HUES6 (cell line): ENCODE measurements around the gene CELF5.

Source experiments
- H3K27ac ChIP-seq: 2 replicates; pipeline ENCODE4 v1.7.0; 2013; ENCODE audit warnings: low read depth, mild to moderate bottlenecking, low read length, inconsistent platforms
- H3K27me3 ChIP-seq: 2 replicates; pipeline ENCODE4 v1.6.1; 2013; ENCODE audit warnings: low read length; ENCODE audit not compliant: control insufficient read depth, insufficient read depth
- H3K36me3 ChIP-seq: 2 replicates; pipeline ENCODE4 v1.6.1; 2013; ENCODE audit warnings: low read length; ENCODE audit not compliant: control insufficient read depth, insufficient read depth
- H3K4me1 ChIP-seq: 2 replicates; pipeline ENCODE4 v1.6.1; 2013; ENCODE audit warnings: low read length; ENCODE audit not compliant: control insufficient read depth, insufficient read depth
- H3K4me3 ChIP-seq: 2 replicates; pipeline ENCODE4 v1.5.1; 2013; ENCODE audit warnings: low read depth, low read length
- H3K9ac ChIP-seq: one replicate; pipeline ENCODE4 v1.6.1; 2013; ENCODE audit warnings: mild to moderate bottlenecking, low read length
- H3K9me3 ChIP-seq: 2 replicates; pipeline ENCODE4 v1.6.1; 2013; ENCODE audit warnings: low read depth, low read length; ENCODE audit not compliant: control insufficient read depth, insufficient read depth

Gene CELF5

DNA sequence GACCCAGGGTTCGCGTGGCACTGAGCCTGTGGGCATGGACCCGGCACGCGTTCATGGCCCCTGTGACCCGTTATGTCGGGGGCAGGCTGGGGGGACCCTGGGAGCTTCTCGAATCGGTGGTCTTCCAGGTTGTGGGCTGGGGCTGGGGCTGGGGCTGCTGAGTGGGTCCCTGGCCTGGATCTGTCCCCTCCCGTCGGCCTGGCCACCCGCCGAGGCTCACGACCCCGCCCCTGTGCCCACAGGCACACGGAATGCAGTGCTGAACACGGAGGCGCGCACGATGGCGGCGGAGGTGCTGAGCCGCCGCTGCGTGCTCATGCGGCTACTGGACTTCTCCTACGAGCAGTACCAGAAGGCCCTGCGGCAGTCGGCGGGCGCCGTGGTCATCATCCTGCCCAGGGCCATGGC, 32.2 kb upstream of the CELF5 start:
- Histone ChIP-seq H3K4me3 (no peak overlapping the region), H3K9me3 (no peaks in the 10 kb centered on the region), H3K27ac (no peak overlapping the region), H3K36me3 (peaks cover 31% of the 10 kb centered on the region), H3K9ac (no peak overlapping the region), H3K27me3 (no peaks in the 10 kb centered on the region), H3K4me1 (peaks cover 7% of the 10 kb centered on the region)

DNA sequence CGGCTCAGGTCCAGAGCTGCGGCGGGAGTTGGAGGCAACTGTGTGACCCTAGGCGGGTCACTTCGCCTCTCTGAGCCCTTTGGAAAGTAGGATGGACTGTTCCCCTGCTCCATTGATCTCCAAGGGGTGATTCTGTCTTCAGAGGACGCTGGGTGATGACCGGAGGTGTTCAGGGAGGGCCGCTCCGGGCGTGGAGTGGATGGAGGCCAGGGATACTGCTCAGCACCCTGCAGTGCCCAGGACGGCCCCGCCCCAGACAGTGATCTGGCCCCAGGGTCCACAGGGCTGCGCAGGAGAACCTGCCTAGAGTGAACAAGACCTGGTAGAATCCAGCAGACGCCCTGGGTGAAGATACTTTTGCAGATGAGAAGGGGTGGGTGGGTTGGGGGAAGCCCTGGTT, 31.8 kb upstream of the CELF5 start:
- Histone ChIP-seq H3K9me3 (no peaks in the 10 kb centered on the region), H3K36me3 (peaks cover 31% of the 10 kb centered on the region)

DNA sequence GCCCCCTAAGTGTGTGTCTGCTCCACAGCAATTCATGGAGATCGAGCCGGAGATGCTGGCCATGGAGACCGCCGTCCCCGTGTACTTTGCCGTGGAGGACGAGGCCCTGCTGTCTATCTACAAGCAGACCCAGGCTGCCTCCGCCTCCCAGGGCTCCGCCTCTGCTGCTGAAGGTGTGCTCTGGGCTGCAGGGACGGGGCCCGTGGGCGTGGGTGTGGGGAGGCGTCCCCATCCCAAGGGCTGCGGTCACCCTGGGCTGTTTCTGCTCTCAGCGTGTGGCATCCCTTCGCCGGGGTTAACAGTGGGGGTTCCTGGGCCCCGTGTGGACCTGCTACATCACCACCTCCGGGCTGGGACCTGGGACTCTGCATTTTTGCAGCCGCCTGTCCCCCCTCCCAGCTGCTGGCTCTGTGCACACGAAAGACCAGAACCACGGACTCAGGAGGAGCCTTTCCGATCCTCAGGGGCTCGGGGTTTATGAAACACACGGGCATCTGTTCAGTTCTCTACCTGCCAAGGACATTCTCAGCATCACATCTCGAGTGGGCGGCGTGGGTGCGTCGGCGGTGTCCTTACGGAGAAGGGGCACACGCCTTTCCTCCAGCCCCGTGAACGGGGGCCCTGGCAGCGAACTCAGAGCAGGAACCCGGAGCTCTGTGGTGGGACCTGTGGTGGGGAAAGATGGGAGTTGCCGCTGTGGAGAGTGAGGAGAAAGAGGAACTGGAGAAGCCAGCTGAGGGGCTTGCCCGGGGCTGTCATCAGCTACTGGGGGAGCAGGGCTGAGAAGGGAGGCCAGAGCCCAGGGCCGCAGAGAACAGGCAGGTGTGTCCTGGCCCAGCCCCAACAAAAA, 31.0 kb upstream of the CELF5 start:
- H3K4me3 ChIP-seq = no peak overlapping the region
- no peaks in the 10 kb centered on the region for H3K9me3 ChIP-seq
- H3K27me3 ChIP-seq = no peaks in the 10 kb centered on the region
- H3K36me3 ChIP-seq = peaks cover 31% of the 10 kb centered on the region
- H3K4me1 ChIP-seq = peaks cover 5% of the 10 kb centered on the region; the same call in 1 of the 2 replicates
- H3K27ac ChIP-seq = no peak overlapping the region
- no peak overlapping the region for H3K9ac ChIP-seq

More for the DNA sequence above, 31.8 kb upstream of the CELF5 start:
- Histone ChIP-seq H3K27ac (no peak overlapping the region), H3K4me3 (no peak overlapping the region), H3K27me3 (no peaks in the 10 kb centered on the region), H3K4me1 (peaks cover 5% of the 10 kb centered on the region; the same call in 1 of the 2 replicates), H3K9ac (no peak overlapping the region)

DNA sequence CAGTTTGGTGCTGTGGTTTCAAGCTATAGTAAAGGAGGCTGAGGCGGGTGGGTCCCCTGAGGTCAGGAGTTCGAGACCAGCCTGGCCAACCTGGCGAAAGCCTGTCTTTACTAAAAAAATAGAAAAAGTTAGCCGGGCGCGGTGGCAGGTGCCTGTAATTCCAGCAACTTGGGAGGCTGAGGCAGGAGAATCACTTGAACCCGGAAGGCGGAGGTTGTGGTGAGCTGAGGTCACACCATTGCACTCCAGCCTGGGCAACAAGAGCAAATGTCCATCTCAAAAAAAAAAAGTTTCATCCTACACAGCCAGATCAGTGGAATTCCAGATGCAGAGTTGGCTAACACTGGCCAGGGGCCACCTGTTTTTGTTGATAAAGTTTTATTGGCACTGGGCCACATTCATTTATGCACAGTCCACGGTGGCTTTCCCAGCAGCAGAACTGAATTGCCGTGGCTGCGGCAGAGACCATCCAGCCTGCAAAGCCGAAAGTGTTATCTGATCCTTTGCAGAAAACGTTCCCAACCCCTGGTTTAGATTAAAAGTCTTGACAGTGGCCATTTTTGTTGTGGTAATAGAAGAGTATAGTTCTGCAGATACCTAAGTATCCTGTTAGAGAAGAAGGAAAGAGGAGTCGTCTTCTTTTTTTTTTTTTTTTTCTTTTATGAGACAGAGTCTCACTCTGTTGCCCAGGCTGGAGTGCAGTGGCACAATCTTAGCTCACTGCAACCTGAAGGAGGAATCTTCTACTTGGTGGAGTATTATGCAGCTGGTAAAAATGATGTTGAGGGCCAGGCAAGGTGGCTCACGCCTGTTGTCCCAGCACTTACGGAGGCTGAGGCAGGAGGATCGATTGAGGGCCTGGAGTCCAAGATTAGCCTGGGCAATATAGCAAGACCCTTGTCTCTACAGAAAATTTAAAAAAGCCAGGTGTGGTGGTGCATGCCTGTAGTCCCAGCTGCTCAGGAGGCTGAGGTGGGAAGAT, 30.1 kb upstream of the CELF5 start:
- no peak overlapping the region for H3K9ac ChIP-seq
- peaks cover 36% of the 10 kb centered on the region for H3K36me3 ChIP-seq
- peaks cover 4% of the 10 kb centered on the region; the same call in 1 of the 2 replicates for H3K4me1 ChIP-seq
- H3K27ac ChIP-seq = no peak overlapping the region
- no peak overlapping the region for H3K4me3 ChIP-seq
- H3K27me3 ChIP-seq = no peaks in the 10 kb centered on the region
- H3K9me3 ChIP-seq = no peaks in the 10 kb centered on the region

DNA sequence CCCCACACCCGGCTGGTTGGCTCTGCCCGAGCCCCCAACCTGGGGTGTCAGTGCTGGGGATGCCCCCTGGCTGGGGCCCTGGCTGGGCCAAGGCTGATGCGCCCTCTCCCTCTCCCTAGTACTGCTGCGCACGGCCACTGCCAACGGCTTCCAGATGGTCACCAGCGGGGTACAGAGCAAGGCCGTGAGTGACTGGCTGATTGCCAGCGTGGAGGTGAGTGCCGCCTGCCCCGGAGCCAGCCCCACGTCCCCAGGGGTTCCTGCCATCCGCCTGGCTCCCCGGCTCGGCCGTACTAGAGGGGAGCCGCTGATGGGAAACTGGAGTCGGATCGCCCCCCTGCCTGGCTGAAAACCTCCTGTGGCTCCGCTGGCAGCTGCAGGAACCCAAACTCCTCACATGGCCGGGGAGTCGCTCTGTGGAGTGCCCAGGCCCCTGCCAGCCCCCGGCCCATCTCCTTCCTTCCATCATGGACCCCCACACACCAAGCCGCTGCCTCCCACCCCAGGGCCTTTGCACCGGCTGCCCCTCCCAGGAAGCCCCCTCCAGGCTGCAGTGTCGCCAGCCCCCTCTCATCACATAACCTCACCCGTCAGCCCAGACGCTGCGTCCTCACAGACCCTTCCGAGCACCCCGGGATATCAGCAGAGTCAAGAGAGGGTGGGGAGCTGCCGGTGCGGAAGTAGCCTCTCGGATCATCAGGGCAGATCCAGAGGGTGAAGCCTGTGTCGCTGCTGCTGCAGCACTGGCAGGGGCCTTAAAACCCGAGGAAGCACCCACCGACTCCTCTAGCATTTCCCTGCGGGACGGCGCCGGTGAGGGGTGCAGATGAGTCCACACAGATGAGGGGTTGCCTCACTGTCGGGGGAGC, 28.2 kb upstream of the CELF5 start:
- H3K9me3 ChIP-seq = no peaks in the 10 kb centered on the region
- H3K4me1 ChIP-seq = no peaks in the 10 kb centered on the region
- no peak overlapping the region for H3K27ac ChIP-seq
- no peak overlapping the region for H3K4me3 ChIP-seq
- peaks cover 42% of the 10 kb centered on the region for H3K36me3 ChIP-seq
- no peak overlapping the region for H3K9ac ChIP-seq
- no peaks in the 10 kb centered on the region for H3K27me3 ChIP-seq

DNA sequence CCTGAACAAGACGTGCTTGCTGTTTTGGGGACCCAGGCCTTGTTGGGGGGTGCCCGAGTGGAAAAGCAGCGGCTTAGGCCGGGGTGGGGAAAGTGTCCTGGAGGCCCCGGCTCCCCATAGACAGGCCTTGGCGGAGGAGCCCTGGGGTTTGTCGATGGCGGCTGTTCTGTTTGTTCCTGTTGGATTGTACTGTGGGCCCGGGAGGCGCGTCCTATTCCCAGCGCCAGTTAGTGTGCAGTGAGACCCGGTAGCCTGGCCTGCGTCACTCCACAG, 27.6 kb upstream of the CELF5 start:
- no peak overlapping the region for H3K27ac ChIP-seq
- H3K27me3 ChIP-seq = no peaks in the 10 kb centered on the region
- H3K4me1 ChIP-seq = no peaks in the 10 kb centered on the region
- peaks cover 46% of the 10 kb centered on the region for H3K36me3 ChIP-seq
- H3K9me3 ChIP-seq = no peaks in the 10 kb centered on the region
- no peak overlapping the region for H3K4me3 ChIP-seq
- H3K9ac ChIP-seq = no peak overlapping the region

DNA sequence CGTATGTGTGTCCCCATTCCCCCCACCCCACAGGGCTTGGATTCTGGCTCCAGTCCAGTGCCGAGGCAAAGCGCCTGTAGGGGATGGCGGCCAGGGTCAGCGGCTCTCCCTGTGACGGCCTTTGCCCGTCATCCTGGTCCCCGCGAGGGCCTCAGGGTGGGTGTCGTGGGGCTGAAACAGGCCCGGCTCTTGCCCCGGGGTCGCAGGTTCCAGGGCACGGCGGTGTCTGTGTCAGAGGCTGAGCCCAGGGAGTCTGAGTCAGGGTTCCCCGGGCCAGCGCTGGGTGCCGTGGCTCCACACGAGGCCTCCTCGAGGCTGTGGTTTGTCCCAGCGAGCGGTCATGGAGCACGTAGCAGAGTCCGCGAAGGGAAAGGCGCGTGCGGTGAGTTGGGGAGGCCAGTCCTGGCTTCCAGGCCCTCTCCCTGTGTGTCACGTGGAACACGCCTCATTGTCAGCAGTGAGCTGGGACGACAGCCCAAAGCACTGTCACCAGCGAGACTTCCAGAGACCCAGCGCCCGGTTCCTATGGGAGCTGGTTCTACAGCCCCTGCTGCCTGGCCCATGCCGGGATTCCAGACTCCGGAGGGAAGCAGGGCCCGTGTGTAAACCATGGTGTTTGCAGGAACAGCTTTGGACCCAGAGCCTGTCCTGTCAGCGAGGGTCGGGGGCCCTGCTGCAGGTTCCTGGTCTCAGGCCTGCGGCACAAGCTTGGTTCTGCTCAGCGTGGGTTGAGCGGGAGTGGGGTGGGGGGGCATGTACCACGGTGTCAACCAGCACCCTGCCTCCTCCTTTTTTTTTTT, 25.4 kb upstream of the CELF5 start:
- Histone ChIP-seq H3K9me3 (no peaks in the 10 kb centered on the region), H3K9ac (no peak overlapping the region), H3K27ac (no peak overlapping the region), H3K4me1 (no peaks in the 10 kb centered on the region), H3K27me3 (no peaks in the 10 kb centered on the region), H3K4me3 (no peak overlapping the region), H3K36me3 (peaks cover 47% of the 10 kb centered on the region)

DNA sequence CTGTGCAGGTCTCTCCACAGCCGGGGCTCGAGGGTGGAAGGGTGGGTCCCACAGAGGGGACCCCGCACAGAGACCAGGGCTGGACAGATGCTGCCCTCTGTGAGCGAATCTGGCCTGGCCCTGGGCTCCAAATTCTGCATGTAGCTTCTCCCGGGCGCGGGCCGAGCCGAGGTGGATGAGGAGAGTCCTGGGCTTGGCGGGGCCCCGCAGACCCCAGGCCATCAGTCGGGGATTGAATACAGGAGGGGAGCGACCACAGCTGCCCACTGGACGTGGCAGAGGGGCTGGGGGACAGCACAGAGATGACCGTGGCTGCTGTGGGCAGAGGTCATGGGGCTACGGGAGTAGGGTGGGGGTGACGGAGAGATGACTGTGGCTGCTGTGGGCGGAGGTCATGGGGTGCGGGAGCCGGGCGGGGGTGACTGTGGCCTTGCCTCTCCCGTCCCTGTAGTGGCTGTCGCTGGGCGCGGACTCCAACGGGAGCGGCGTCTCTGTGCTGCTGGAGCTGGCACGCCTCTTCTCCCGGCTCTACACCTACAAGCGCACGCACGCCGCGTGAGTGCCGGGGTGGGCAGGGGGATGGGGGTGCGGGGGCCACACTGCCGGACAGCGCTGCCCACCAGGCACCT, 23.3 kb upstream of the CELF5 start:
- peaks cover 62% of the 10 kb centered on the region for H3K36me3 ChIP-seq
- H3K9ac ChIP-seq = no peak overlapping the region
- no peak overlapping the region for H3K27ac ChIP-seq
- H3K4me3 ChIP-seq = no peak overlapping the region
- no peaks in the 10 kb centered on the region for H3K27me3 ChIP-seq
- no peaks in the 10 kb centered on the region for H3K9me3 ChIP-seq
- no peaks in the 10 kb centered on the region for H3K4me1 ChIP-seq

DNA sequence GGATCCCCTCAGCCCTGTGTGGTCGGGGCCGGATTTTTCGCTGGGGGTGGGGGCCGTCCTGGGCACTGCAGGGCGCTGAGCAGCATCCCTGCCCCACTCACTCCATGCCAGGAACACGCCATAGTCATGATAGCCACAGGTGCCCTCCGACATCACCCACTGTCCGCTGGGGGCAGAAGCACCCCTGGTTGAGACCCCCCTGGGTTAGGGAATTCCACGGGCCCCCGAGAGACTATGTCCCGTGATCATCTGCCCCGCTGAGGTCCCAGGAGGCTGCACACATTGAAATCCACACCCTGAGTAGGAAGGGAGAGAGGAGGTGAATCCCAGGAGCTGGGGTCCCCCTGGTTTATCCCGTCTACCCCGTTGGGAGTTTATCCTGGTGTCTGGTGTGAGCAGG, 22.6 kb upstream of the CELF5 start:
- H3K4me3 ChIP-seq = no peak overlapping the region
- no peaks in the 10 kb centered on the region for H3K27me3 ChIP-seq
- no peaks in the 10 kb centered on the region for H3K4me1 ChIP-seq
- H3K36me3 ChIP-seq = peaks cover 62% of the 10 kb centered on the region
- H3K9me3 ChIP-seq = no peaks in the 10 kb centered on the region
- H3K9ac ChIP-seq = no peak overlapping the region
- H3K27ac ChIP-seq = no peak overlapping the region

DNA sequence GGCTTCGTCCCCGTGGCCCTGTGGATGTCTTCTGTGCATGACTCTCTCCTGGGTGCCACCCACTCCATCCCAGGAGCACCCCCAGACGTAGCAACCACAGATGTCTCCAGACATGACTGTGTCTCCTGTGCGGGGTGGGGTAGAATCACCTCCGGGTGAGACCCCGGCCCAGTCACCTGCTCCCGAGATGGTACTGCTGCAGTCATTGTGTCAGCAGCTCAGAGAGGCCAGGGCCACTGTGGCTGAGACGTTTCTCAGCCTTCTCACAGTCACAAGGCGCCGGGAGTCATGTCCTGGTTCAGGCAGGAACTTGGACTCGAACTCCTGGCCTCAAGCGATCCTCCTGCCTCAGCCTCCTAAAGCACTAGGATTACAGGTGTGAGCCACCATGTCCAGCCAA, 22.1 kb upstream of the CELF5 start:
- Histone ChIP-seq H3K36me3 (peaks cover 65% of the 10 kb centered on the region), H3K27ac (no peak overlapping the region), H3K9ac (no peak overlapping the region)

More for the DNA sequence above, 22.1 kb upstream of the CELF5 start:
- H3K4me1 ChIP-seq = peaks cover 3% of the 10 kb centered on the region; the same call in 1 of the 2 replicates
- H3K4me3 ChIP-seq = no peak overlapping the region
- no peaks in the 10 kb centered on the region for H3K9me3 ChIP-seq
- H3K27me3 ChIP-seq = no peaks in the 10 kb centered on the region
